Stimulated activated CD8-positive, alpha-beta memory T cell treated with anti-CD3 and anti-CD28 coated beads, Interleukin-7, amount 100 ng/mL, for 48 hours (primary cell): Measurements from ENCODE around the gene ABCC1.
"Not testable (repeated sequence)": the region's sequence is repeated elsewhere in the genome, so short reads cannot be mapped to it uniquely, and the experiment has no call there.

Source experiments
- DNase-seq, 2 donors: peaks; one replicate each; pipeline ENCODE4 v3.0.0-alpha.2; 2020; ENCODE audit warnings: low read depth in 1 of 2; ENCODE audit errors: extremely low read depth in 1 of 2

ABCC1 gene

DNA sequence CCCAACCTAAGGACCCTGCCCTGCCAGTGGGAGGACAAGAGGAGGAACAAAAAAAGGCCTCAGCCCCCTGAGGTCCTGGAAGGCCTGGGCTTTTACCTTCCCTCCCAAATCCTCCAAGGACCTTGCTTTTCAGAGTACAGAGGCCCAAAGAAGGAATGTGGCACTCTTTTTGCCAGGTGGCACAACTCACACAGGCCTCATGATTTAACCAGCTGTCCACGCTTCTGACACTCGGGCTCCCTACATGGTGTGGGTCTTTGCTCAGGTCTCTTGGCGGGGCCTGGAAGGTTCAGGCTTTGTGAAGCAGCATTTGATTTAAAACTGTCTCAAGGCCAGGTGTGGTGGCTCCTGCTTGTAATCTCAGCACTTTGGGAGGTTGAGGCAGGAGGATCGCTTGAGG, 153.3 kb downstream of the ABCC1 start:
- DNase-seq: no peak

- DNase-seq: not testable (repeated sequence)
These were observed 154.9 kb downstream of the ABCC1 start for GRCh38 chr16:16104132-16104803.

DNA sequence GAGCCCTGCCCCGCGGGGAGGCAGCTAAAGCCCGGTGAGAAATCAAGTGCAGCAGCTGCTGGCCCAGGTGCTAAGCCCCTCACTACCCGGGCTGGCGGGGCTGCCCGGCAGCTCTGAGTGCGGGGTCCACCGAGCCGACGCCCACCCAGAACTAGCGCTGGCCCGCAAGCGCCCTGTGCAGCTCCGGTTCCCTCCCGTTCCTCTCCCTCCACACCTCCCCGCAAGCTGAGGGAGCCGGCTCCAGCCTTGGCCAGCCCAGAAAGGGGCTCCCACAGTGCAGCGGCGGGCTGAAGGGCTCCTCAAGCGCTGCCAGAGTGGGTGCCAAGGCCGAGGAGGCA, 155.4 kb downstream of the ABCC1 start:
- DNase-seq: not testable (repeated sequence)

DNA sequence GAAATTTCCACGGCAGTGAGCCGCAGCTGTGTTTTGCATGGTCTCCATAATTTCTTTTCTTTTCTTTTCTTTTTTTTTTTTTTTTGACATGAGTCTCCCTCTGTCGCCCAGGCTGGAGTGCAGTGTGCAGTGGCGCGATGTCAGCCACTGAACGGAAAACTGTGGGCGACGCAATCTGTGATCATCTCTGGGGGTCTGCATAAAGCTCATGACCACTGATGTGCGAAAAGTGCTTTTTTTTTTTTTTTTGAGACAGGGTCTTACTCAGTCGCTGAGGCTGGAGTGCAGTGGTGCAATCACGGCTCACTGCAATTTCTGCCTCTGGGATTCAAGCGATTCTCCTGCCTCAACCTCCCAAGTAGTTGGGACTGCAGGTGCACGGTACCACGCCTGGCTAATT, 156.2 kb downstream of the ABCC1 start:
- DNase-seq: no peak

DNA sequence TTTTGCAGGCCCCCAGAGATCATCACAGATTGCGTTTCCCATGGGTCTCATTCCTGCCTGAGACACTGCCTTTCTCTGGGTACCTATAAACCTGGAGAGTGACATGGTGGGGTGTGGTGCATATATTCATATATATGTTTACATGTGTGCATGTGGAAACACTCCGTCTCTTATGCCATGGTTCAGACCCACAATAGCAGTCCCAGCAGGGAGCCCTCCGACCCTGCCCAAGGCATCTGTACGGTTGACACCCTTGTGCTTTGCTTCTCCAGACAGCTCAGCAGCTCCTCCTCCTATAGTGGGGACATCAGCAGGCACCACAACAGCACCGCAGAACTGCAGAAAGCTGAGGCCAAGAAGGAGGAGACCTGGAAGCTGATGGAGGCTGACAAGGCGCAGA, 157.1 kb downstream of the ABCC1 start:
- DNase-seq: no peak

- no peak for DNase-seq
These were observed 158.4 kb downstream of the ABCC1 start for GRCh38 chr16:16107839-16108238.

- DNase-seq: no peak
These were observed 159.3 kb downstream of the ABCC1 start for GRCh38 chr16:16108759-16109158.

DNA sequence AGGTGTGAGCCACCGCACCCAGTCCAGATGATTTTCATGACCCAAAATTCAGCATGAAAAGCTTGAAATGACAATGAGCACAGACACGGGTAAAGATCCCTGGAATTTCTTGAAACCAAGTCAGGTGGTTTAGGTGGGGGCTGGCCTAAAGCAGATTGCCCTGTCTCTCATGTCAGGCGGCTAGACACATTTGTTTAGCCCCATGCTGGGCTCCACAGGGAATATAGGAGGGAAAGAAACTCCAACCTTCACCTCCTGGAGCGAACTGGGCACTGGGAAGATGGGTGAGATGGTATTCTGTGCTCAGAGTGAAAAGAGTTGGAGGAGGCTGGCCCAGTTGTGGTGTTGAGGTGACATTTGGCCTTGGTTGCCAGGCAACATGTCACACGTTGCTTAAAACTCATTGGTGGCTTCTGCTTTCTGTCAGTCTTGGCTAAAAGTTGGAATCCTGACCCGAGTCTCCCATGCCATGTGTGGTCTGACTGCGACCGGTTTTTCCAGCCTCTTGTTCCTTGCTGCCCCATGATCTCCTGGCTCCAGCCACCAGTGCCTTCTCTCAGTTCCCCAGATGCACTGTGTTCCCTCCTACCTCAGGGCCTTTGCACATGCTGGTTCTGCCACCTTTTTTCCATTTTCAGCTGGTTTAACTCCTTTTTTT, 160.2 kb downstream of the ABCC1 start:
- DNase-seq: no peak

DNA sequence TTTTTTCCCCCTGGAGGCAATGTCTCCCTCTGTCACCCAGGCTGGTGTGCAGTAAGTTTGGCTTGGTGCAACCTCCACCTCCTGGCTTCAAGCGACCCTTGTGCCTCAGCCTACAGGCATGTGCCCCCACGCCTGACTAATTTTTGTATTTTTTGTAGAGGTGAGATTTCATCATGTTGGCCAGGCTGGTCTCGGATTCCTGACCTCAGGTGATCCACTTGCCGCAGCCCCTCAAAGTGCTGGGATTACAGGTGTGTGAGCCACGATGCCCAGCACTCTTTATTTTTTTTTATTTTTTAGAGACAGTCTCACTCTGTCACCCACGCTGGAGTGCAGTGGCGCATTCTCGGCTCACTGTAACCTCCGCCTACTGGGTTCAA, 160.7 kb downstream of the ABCC1 start:
- DNase-seq: no peak

- DNase-seq: no peak
These were observed 162.2 kb downstream of the ABCC1 start for GRCh38 chr16:16111639-16112038.

- DNase-seq: no peak
These were observed 163.1 kb downstream of the ABCC1 start for GRCh38 chr16:16112450-16113053.

GRCh38 chr16:16113076-16113475, 163.7 kb downstream of the ABCC1 start:
- DNase-seq: no peak

DNA sequence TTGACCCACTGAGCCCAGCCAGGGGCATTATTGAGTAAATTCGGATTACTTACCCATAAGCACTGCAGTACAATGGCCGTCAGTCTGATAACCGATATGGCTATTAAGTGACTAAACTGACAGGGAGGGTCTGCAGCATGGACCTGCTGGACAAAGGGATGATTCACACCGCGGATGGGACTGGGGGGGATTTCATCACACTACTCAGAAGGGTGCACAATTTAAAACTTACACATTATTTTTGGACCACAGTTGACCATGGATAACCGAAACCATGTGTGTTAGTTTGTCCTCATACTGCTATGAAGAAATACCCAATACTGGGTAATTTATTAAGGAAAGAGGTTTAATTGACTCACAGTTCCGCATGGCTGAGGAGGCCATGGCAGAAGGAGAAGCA, 167.4 kb downstream of the ABCC1 start:
- DNase-seq: no peak

GRCh38 chr16:16118337-16118736, 168.9 kb downstream of the ABCC1 start:
- no peak for DNase-seq

DNA sequence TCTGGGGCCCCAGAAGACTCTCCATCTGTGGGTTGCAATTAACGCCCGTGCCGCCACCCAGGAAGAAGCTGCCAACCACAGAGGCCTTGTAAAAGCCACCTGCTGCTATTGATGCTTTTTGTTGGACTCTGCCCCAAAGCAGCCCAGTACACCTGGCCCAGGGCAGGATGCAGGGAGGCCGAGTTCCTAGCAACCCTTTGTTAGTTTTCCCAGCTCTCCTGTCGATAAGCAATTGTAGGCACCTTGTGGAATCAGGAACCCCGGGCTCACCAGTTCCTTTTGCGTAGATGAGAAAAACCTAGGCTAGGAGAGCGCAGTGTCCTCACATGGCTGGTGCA, 170.6 kb downstream of the ABCC1 start:
- DNase-seq: no peak

GRCh38 chr16:16120382-16121184, 171.2 kb downstream of the ABCC1 start:
- DNase-seq: no peak

DNA sequence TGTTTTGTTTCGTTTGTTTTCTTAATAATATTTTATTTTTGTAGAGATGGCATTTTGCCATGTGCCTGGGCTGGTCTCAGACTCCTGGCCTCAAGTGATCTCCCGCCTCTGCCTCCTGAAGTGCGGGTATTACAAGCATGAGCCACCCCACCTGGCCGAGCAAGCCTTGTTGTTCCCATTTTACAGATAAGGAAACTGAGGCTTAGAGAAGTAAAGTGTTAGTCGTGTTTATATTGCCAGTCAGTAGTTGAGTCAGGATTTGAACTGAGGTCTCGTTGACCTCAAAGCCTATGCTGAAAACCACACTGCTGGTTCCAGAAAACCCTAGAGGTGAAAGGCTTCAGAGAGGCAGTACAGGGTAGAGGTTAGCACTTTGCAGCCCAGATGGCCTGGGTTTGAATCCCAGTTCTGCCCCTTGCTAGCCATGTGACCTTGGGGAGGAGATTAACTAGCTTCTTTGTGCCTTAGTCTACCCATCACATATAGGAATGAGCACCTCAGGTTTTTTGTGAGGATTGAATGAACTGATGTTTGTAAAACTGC, 171.8 kb downstream of the ABCC1 start:
- no peak for DNase-seq

- DNase-seq: no peak
These were observed 172.8 kb downstream of the ABCC1 start for GRCh38 chr16:16122264-16122663.

DNA sequence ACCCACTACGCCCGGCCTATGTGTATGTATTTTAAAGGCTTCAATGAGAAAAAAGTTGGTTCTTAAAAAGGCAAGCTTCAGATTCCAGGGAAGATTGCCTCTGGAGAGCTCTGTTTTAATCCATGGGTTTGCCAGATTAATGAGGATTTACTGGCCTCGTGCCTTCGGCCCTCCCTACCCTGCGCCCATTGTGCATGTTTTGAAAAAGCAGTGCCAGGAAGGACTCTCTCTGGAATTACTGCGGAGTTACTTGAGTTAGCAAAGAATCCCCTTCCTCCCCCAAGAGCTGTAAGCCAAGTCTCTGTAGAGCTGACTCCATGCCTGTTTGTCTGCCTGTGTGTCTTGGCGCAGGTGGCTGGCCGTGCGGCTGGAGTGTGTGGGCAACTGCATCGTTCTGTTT, 175.0 kb downstream of the ABCC1 start:
- DNase-seq: no peak

- DNase-seq: no peak
These were observed 175.6 kb downstream of the ABCC1 start for GRCh38 chr16:16124974-16125373.

DNA sequence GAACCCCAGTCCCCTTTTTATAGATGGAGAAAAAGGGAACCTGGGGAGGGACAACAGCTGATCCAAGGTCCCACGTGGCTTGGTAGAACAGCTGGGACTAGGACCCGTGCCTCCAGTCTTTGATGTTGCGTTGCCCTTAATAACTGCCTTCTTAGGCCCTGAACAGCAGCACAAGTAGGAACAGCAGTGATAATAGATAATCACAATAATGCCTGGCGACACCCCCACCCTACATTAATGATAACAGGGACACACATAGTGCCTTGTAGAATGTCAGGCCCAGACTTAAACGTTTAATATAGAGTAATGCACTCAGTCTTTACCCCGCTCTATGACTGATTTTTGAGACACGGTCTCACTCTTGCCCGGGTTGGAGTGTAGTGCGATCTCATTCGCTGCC, 177.5 kb downstream of the ABCC1 start:
- no peak for DNase-seq
